Adipose tissue (tissue), 3 donors: ENCODE results near the gene RPL19. TPM values are rescaled to one million over a fixed set of nuclear protein-coding genes. Genes with fewer than 3 reads are reported as not detected.
"Not testable (repeated sequence)": the region's sequence is repeated elsewhere in the genome, so short reads cannot be mapped to it uniquely, and the experiment has no call there.

Experiments
- H3K27ac ChIP-seq: one replicate; pipeline ENCODE4 v1.5.1; 2013; ENCODE audit warnings: low read depth, low read length
- WGBS, 3 donors: extraction: QIAGEN DNeasy Blood & Tissue Kit; methylation state at CpG; one replicate each; pipeline ENCODE4 v1.1.7; 2013; 5-methylcytosine and 5-hydroxymethylcytosine counted together
- polyA plus RNA-seq, 3 donors: library from polyadenylated mRNA; stranded (reverse); fragments of 200-250 nt; gene quantifications; one replicate each; pipeline ENCODE4 v1.2.3, GENCODE V29; 2013
- donor health status: healthy with polysubstance abuse.
- donor health status: Bipolar disorder and iron deficiency.
- donor health status: healthy.

RPL19 gene
- polyA plus RNA-seq, 3 donors, result 2,235 to 3,735 (median 3,189) TPM

DNA sequence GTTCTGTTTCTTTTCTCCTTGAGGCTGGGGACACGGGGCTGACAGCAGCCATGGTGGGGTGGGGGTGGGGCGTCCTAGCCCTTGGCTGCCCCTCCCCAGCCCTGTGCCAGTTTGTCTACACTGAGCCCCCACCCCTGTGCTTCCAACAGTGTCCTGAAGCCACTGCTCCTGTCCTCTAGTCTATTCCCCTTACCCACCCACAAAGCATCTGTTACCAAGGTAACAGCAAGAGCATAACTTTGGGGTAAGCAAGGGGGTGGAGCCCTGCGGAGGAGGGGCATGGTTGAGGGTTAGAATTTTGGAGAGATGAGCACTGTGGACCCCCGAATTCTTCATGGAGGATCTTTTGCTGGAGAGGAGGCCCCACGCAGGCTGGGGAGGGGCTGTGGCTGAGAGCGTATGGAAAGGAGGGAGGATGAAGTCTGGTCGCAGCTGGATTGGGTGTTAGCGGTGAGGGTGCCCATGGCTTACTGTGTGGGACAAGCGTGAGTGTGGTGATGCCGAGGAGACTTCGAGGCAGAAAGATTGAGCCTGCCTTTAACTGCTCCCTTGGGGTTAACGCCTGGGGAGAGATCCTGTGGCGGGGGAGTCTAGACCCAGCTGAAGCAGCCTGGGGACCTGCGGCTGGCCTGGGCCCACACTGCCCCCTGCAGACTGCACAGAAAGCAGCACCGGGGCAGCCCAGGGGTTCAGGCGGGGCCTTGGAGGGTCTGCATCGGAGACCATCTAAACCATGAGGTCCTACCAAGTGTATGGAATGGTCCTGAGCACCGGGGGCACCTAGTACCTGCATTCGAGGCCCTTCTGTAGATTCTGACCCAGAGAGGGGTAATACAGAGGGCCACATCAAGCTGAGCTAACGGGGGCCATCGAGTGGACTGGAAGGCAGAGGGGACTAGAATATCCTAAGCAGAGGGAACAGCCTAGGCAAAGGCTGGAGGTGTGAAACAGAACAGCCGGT is 31.8 kb downstream of the RPL19 start:
- H3K27ac ChIP-seq, result no peak overlapping the region
- 7 to 12% (median 11%) methylated on average over 22 of the region's 22 CpGs for WGBS, 3 donors

DNA sequence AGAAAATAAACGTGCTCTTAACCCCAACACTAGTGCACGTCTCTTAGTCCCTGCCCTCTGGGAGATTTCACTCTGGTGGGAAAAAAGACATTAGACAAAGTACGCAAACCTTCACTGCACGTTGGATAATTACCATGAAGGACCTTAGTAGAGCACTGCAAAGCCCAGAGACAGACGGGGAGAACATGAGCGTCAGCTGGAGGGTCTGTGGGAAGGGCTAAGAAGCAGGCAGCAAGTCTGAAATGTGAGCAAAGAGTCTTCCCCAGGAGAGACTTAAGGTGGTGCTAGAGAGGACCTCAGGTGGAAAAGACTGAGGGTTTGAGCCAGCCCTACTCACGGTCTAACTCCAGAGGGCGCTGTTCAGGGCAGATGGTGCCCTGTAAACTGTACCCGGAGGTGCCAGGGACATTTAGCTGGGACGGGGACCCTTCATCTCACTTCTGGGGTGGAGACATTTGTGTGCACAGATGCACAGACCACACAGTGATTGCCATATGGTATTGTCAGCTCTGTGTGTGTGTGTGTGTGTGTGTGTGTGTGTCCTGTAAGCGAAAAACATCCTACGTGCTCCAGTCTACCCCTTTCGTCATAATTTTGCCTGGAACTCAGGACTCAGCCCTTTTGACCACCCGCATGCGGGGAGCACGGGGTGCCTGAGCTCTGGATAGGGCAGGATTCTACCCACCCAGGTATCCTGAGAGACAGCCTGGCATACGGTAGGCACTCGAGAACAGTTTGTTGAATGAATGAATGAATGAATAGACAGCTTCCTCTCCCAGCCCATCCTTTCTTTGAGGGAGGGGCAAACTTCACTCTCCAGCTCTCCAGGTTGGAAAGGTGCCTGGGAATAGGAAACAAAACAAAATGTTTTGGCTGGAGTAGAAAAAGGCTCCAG is 35.7 kb downstream of the RPL19 start:
- WGBS, 3 donors, result 31 to 36% (median 34%) methylated on average over 18 of the region's 18 CpGs
- no peak overlapping the region for H3K27ac ChIP-seq

DNA sequence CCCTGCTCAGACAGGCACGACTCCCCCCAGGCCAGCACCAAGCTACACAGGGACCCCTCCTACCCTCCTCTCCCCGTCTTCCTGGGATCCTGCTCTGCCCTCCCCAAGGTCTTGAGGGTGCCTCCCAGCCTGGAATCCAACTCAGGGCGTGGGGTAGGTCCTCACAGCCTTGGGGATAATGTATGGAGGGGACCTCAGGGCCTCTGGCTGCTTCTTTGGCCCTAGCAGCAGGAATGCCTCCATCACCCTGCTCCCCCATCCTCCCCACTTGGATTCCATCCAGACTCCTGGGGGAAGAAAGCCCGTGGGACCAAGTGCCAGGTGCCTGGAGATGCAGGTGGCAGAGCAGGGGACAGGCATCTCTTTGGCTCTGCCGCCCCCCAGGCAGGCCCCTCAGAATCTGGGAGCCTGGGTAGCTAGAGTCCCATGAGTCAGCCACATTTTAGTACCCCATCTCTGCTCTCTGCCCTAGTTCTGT is 36.4 kb downstream of the RPL19 start:
- WGBS, 3 donors, result 48 to 67% (median 61%) methylated on average over 5 of the region's 5 CpGs
- no peak overlapping the region for H3K27ac ChIP-seq

DNA sequence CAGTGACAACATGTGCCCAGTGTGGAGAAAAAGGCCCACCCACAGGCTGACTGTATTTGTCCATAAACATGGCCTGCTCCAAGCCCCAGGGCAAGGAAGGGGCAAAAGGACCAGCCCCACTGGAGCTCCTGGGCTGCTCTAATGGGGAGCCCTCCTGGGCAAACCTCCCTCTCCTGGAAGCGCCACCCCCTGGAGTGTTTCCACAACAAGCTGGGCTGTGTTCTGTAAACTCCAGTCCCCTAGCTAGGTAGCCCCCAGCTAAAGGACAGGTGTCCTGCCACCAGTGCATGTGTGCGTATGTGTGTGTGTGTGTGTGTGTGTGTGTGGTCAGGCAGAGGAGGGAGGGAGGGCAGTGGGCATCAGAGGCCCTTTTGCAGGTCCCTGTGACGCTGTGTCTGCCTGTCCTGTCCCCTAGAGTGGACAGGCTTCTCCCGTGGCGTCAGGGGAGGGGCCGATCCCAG is 36.9 kb downstream of the RPL19 start:
- WGBS, 3 donors, result 70 to 92% (median 82%) methylated on average over 4 to 6 of the region's 6 CpGs
- no peak overlapping the region for H3K27ac ChIP-seq

DNA sequence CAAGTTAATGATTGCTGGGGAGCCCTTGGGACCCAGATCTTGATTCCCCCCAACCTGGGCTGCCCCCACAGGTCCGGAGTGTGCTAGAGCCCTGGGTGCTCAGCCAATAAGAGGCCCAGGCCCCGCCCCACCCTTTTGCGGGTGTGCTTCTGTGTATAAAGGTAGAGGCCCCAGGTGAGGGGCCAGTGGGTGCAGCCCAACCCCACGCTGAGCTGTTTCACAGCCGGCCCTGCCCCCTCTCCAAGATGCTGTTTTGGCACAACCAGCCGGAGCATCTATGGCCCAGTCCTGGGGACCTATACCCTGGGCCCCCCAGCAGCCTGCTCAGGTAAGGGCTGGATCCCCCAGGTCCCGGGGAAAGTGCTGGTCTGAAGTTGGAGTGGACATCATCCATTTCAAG is 37.5 kb downstream of the RPL19 start:
- 79 to 85% (median 81%) methylated on average over 7 of the region's 7 CpGs for WGBS, 3 donors
- H3K27ac ChIP-seq, result no peak overlapping the region

DNA sequence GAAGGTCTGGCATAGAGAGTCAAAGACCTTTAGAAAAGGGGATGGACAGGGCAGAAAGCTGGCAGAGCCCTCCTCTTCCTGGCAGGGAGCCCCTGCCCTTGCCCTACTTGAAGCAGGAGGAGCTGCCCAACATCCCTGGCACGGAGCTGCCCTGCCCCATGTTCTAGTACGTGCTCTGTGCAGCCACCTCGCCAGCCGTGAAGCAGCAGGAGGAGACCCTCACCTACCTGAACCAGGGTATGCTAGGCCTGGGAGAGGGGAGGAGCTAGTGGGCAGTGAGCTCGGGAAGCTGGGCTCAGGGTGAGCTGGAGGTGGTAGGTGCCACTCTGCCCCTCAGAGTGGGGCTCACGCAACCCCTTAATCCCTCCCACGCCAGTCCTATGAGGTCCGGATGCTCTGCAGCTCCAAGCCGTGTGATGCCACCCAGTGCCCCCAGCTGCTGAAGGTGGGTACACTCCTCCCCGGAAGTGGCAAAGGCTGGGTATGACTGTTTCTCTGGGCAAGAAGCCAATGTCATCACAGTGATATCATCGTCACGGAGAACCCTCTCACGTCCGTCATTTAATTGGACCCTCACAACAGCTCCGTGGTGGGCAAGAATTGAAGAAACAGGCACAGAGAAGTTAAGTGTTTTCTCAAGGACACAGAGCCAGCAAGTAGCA is 38.4 kb downstream of the RPL19 start:
- H3K27ac ChIP-seq, result no peak overlapping the region
- 31 to 38% (median 33%) methylated on average over 15 of the region's 15 CpGs for WGBS, 3 donors

DNA sequence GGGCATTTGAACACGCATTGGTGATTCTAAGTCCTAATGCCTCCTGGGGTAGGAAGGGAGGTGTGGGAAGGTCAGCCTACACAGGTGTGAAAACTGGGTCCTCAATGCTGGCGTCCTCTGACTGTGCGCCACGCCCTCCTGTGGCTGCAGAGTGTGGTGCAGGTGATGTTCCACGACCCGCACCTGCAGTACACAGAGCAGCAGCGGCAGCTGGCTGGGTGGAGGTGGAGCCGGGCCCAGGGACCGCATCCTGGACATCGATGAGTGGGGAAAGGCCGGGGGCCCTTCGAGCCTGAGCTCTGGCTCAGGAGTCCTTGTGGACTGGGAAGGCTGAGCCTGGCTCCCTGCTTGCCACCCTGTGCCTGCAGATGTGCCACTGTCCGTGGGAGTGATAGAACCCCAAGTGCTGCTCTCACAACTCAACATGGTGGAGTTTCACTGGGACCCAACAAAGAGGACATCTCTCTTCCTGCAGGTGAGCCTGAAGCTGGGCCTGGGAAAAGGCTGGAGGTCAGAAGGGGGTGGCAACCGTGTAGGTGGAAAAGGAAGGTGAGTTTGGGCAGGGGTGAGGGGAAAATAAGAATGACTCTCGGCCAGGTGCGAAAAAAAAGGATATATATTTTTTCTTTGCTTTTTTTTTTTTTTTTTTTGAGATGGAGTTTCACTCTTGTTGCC is 39.7 kb downstream of the RPL19 start:
- 24 to 30% (median 25%) methylated on average over 16 of the region's 16 CpGs for WGBS, 3 donors

DNA sequence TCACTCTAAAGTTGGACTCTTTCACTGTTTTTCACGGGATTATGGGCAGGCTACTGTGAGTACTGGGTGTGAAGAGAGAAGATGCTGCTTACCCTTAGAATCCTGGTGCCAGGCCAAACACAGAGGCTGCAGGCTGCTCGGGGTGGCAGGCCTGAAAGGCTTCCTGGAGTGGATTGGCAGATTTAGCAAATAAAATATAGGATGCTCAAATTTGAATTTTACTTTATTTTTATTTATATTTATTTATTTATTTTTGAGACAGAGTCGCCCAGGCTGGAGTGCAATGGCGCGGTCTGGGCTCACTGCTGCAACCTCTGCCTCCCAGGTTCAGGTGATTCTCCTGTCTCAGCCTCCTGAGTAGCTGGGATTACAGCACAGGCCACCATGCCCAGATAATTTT is 40.5 kb downstream of the RPL19 start:
- H3K27ac ChIP-seq, result no peak overlapping the region
- WGBS, 3 donors, result 78 to 89% (median 84%) methylated on average over 5 of the region's 5 CpGs

More for the DNA sequence above, 39.7 kb downstream of the RPL19 start:
- no peak overlapping the region for H3K27ac ChIP-seq

DNA sequence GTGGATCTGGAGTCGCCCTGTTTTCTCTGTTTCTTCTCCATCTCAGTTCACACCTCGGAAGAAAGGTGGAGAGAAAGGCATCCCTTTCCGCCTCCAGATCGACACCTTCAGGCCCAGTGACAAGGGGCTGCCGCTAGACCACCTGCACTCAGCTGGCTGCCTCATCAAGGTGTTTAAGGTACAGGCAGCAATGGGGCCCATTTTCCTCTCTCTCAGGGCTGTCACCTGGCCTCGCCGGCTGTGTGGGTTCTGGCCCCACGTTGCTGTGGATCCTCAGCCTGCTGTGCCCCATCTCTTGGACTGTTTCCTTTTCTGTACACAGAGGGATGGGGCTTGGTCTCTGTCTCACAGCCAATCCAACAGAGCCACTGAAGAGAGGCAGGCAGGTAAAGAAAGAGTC is 43.1 kb downstream of the RPL19 start:
- 68 to 87% (median 76%) methylated on average over 8 of the region's 8 CpGs for WGBS, 3 donors
- H3K27ac ChIP-seq, result no peak overlapping the region

DNA sequence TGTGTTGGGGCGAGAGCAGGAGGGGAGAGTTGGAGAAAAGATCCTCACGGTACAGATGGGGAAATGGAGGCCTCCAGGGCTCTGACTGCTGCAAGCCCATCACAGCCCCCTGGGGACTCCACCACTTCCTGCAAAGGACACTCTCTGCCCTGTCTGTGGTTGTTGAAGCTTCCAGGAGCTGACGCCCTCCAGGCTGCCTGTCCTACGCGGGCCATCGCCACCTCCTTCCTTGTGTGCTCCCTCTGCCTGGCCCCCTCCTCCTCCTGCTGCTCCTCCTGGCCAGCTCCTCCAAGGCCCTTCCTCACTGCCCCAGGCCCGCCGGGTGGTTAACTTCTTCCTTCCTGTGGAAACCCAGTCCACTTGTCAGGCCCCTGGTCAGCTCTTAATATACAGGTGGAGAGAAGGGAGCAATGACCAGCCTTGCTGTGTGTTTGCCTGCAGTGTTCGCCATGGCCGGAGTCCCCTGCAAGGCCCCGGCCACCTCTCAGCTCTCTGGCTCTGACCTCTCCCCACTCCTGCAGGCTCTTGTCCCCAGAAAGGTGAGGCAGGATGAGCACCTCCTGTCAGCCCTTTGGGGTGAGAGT is 44.0 kb downstream of the RPL19 start:
- WGBS, 3 donors, result 35 to 59% (median 37%) methylated on average over 11 of the region's 11 CpGs
- H3K27ac ChIP-seq, result no peak overlapping the region

DNA sequence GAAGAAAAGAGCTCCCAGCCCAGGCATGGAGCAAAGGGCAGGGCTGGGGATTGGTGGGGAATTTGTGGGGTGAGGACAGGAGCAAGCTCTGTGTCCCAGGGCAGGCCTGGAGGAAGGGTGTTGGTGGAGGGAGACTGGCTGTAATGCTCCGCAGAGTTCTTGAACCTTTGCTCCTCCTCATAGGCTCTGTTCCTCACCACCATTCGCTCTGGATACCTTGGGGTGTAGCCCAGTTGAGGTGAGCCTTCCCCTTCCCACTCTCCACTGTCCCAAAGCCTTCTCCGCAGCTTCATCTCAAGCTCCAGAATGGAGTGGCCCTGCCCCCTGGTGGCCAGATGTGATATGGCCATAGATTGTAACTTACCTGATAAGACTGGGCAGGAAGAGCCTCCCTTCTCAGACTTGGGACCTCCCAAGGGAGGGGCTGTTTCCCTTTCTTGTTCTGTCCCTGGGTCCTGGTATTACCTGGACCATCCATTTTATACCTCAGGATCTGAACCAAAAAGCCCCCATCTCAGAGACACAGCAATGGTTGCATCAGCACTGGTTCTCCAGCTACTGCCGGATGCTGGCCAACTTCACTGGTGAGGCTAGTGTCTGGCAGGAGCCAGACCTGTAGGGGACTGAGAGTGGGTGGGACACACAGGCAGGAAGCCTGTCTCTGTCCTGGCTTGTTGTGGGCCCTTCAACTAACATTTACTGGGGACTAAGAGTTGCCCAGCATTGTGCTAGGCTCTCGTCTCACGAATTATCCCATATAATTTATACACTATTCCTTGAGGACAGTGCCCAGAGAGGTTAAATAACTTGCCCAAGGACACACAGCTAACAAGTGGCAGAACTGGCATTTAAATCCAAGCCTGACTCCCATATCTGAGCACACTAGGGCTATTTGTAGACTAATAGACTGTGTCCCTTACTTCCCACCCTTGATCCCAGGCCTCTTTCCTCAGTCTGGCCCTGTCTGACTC is 44.8 kb downstream of the RPL19 start:
- whole genome bisulfite sequencing, 3 donors, result 35 to 44% (median 42%) methylated on average over 6 of the region's 6 CpGs
- no peak overlapping the region for H3K27ac ChIP-seq

DNA sequence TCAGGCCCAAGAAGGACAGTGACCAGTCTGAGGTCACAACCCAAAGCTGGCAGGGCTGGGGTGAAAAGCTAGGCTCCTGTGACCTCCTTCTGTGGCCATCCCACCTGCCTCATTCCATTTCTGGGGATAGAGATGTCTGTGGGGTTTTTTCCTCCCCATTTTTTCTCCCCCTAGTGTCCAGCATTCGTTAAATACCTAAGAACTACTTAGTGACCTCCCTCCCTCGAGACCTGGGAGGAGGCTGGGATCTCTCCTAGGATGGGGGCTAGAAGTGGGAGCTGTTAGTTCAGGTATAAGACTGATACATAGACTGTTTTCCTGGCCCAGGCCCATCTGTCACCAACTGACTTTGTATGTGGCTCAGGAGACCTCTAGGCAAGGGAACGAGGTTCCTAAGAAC is 46.2 kb downstream of the RPL19 start:
- 45 to 53% (median 51%) methylated on average over 3 of the region's 3 CpGs for WGBS, 3 donors
- H3K27ac ChIP-seq, result no peak overlapping the region

DNA sequence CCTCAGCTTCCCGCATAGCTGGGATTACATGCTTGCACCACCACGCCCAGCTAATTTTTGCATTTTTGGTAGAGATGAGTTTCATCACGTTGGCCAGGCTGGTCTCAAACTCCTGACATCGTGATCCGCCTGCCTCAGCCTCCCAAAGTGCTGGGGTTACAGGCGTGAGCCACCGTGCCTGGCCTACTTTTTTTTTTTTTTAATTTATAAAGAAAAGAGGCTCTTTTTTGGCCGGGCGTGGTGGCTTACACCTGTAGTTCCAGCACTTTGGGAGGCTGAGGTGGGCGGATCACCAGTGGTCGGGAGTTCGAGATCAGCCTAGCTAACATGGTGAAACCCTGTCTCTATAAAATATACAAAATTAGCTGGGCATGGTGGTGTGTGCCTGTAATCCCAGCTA is 50.0 kb downstream of the RPL19 start:
- H3K27ac ChIP-seq, result not testable (repeated sequence)
- WGBS, 3 donors, result 92 to 98% (median 95%) methylated on average over 12 of the region's 12 CpGs

DNA sequence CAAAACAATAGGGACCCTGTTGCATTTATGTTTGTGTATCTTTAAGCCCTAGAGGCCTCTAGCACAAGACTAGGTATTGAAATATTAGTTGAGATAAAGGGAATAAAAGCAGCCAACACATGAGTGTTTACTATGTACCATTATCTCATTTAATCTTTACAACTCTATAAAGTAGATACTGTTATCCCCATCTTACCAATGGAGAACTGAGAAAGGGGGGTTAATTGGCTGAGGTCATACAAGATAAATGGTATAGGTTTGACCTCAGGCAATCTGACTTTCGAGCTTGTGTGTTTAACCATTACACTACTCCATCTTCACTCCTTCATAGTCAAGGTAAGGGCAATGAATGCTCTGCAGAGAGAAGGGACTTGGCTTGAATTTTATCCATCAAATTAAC is 51.9 kb downstream of the RPL19 start:
- no peak overlapping the region for H3K27ac ChIP-seq
- 62 to 78% (median 77%) methylated on average over 1 of the region's 1 CpG for WGBS, 3 donors

DNA sequence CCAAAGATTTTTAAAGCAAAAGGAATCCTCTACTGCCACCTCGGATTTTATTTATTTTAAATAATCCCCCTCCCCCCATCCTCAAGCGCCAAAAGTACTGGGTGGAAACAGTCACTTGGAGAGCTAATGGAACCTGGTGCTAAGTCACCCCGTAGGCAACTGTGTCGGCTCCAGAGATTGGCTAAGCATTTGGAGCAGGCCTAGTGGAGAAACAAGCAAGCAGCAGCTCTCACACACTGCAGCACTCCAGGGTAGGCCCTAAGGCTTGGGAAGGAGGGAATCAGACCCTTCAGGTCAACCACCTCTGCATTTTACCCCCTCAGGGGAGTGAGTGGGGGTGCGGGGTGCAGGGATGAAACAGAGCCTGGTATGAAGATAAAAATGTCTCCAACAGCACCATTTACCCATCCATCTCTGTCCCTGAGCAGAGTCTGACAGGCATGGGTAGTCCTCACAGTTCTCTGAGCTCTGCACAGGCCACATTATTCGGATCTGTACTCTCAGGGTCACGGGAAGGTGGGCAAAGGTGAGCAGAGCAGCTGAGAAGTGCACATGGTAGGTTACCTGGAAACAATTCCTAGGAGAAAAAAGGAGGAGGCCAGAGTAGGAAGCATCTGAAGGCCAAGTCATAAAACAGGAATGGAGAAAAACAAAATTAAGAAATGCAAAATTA is 52.8 kb downstream of the RPL19 start:
- H3K27ac ChIP-seq, result no peak overlapping the region
- WGBS, 3 donors, result 73 to 80% (median 80%) methylated on average over 7 of the region's 7 CpGs
